GM21723 (cell line): ENCODE data around the gene XIRP1.
A peak's percentile ranks its signal among the peaks of the same experiment; 100 is the strongest.
"Not testable (repeated sequence)": the region's sequence is repeated elsewhere in the genome, so short reads cannot be mapped to it uniquely, and the experiment has no call there.

ENCODE experiments used
- ATAC-seq: cut with Tn5 transposase; IDR thresholded peaks from one replicate; pipeline ENCODE4 v1.9.1; 2021; ENCODE audit warnings: mild to moderate bottlenecking, moderate library complexity; ENCODE audit not compliant: unreplicated experiment

Gene XIRP1

GRCh38 chr3:39185959-39186691 is 6.3 kb downstream of the XIRP1 start:
- no peak for ATAC-seq

DNA sequence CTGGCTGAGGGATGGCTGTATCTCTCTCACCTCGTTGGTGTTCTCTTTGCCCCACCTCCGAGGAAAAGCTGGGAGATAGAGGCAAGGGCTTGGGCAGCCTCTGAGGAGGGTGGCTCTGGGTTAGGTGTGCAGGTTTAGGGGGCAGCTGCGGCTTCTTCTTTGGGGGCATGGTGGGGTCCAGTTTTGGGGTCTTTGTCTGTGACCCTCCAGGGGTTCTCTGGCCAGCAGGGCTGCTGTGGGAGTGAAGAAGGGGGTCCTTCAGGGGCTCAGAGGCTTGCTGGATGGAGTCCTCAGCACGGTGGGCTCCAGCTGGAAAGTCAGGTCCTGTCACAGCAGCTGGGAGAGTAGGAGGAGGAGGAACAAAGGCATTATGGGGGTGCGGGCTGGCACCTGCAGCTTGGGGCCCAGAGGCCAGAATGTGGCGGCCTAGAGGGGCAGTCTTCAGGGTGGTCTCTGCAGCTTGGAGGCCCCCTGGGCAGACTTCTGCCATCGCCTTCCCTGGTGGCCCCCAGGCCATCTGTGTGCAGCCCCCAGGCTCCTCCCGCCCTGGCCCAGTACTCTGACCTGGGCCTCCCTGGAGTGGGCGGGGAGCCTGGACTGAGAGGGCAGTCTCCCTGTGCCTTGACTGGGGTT is 7.0 kb downstream of the XIRP1 start:
- no peak for ATAC-seq

- ATAC-seq = no peak
These were observed 7.5 kb downstream of the XIRP1 start for GRCh38 chr3:39184968-39185285.

DNA sequence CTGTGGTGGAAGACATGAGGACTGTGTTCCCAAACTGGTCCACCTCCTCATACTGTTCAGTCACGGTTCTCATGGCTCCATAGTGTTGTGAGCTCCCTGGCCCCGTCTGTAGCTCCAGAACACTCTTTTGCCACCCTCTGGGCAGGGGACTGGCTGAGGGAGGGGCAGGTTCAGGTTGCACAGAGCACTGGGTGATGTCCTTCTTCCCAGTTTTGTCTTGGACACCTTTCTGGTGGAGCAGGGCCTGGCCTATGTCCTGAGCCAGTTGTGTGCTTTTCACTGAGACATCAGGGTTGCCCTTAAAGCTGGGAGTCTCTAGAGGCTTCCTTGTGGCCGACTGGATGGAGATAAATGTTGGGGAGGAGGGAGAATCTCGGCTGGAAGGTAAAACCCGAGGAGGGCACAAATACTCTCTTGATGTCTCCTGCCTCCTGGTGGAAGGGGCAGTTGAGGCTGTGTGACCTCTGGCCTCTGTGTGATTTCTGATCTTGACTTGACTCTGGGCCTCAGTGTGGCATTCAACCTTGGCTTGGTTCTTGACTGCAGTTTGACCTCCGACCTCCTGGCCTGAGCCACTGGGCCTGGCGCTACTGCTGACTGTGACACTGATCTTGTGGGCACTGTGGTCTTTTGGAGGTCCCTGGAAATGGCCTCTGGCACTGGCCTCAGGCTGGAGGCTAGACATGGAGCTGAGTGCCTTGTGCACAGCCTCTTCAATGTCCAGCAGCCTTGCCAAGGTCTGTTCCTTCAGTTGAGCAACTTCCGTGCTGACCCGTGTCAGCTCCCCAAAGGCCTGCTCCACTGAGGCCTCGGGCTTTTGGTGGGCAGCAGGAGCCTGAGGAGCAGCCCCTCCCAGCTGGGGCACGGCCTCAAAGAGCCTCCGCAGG is 8.1 kb downstream of the XIRP1 start:
- no peak for ATAC-seq

GRCh38 chr3:39183211-39184080 is 8.9 kb downstream of the XIRP1 start:
- ATAC-seq = no peak

- ATAC-seq = no peak
These were observed 10.7 kb downstream of the XIRP1 start for GRCh38 chr3:39181408-39182335.

- ATAC-seq = peak; percentile 94
These were observed 11.6 kb downstream of the XIRP1 start for GRCh38 chr3:39180546-39181346.

- no peak for ATAC-seq
These were observed 12.2 kb downstream of the XIRP1 start for GRCh38 chr3:39180183-39180545.

DNA sequence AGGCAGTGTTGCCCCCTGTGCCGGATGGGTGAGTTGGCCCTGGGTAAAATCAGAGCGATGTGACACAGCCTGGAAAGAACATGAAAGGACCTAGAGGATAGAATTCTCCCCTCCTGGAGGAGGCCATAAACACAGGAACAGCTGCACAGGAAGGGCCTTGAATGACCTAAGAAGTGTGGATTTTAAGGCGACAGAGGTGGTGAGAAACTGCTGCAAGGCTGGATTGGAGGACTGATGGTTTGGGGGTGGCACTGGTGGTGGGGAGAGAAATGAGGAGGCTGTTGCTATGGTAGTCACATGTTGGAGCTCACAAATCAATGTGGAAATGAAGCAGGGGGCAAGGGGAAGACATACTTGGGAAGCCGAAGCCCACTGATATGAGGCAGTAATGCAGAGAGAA is 13.8 kb downstream of the XIRP1 start:
- no peak for ATAC-seq

GRCh38 chr3:39177708-39178332 is 14.6 kb downstream of the XIRP1 start:
- ATAC-seq = peak; percentile 47

GRCh38 chr3:39176025-39176714 is 16.2 kb downstream of the XIRP1 start:
- no peak for ATAC-seq

GRCh38 chr3:39173318-39174125 is 18.9 kb downstream of the XIRP1 start:
- ATAC-seq = no peak

- ATAC-seq = no peak
These were observed 20.5 kb downstream of the XIRP1 start for GRCh38 chr3:39171860-39172259.

DNA sequence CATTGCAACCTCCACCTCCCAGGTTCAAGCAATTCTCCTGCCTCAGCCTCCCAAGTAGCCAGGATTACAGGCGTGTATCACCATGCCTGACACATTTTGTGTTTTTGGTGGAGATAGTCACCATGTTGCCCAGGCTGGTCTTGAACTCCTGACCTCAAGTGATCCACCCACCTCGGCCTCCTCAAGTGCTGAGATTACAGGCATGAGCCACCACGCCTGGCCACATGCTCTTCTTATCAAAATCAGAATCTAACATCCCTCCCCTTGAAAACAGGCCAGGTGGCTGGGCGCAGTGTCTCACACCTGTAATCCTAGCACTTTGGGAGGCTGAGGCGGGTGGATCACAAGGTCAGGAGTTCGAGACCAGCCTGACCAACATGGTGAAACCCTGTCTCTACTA is 21.5 kb downstream of the XIRP1 start:
- ATAC-seq = not testable (repeated sequence)

DNA sequence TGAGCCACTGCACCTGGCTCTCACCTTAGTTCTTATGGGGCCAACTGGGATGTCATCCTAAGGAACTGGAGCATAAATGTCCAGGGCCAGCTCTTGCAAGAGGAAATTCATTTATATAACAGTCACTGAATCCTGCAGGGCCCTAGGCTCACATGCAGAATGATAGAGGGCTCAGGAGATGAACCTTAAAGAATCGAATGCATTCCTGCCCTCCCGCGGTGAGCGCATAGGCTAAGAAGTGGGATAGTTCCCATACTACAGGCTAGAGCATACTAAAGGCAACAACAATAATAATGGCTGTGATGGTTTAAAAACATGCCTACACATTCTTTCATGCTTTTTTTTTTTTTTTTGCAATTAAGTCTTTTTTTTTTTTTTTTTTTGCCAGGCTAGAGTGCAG is 21.9 kb downstream of the XIRP1 start:
- no peak for ATAC-seq

DNA sequence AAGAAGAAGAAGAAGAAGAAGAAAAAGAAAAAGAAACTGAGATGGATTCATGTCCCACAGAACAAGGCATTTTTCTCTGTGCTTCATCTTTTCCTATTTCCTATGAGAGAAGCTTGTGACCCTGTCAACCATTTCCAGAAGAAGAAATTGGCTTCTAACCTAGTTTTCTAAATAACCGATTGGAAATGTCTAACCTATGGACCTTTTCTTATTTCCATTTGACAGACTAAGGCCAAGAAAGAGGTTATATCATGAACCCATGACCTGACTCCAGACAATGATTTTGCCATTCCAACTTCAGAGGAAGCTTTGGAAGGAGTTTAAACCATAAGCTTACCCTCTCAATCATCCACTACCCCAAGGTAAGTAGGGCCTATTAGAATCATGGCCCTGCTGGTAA is 22.7 kb downstream of the XIRP1 start:
- ATAC-seq = no peak

DNA sequence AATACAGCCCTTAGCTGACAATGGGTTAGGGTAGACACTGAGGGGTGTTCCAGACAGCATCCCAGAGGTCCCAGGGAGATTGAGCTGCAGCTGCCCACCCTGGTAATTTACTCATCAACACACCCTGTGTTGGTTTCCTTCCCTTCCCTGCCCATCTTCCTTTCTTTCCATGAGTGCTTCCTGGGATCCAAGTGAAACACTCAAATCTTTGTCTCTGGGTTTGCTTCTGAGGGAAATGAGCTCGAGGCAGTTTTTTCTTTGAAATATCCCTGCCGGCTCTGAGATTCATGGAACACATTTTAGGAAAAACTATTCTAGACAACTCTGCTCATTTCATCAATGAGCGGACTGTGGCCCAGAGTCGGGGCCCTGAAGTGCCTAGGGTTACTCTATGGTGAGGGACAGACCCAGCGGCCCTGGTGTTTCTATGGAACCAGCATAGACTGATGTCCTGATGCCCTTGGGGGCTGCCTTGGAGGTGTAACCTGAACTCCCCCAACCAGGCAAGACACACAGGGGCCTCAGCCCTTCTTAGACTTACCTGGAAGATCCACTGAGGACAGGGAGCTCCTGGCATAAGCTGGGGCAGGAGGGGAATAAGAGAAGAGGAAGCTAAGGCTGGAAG is 24.1 kb downstream of the XIRP1 start:
- no peak for ATAC-seq
